Esophagus muscularis mucosa (tissue), 4 donors: ENCODE measurements around the gene ADAMTS3. TPM values are rescaled to one million over a fixed set of nuclear protein-coding genes. Genes with fewer than 3 reads are reported as not detected.

Experiments
- DNase-seq: peaks from one replicate; pipeline ENCODE4 v3.0.0-alpha.2; 2017; ENCODE audit errors: extremely low spot score
- H3K27ac ChIP-seq, 4 donors: fragments of 200-600 bp; sonication (generic); replicated peaks in 1 of 4; 1 replicate in 3 of 4; 2 replicates in 1 of 4; pipeline ENCODE4 v1.5.1; 2016 to 2019; ENCODE audit warnings: mild to moderate bottlenecking in 1 of 4
- H3K27me3 ChIP-seq, 4 donors: fragments of 200-600 bp; sonication (generic); one replicate each; pipeline versions ENCODE4 v1.5.1 to v1.6.0; 2016 to 2019
- H3K36me3 ChIP-seq, 4 donors: fragments of 200-600 bp; sonication (generic); one replicate each; pipeline ENCODE4 v1.5.1; 2016 to 2019
- H3K4me1 ChIP-seq, 4 donors: fragments of 200-600 bp; sonication (generic); one replicate each; pipeline ENCODE4 v1.5.1; 2016 to 2019
- H3K4me3 ChIP-seq, 4 donors: fragments of 200-600 bp; sonication (generic); 1 replicate in 2 of 4; 2 replicates in 2 of 4; pipeline ENCODE4 v1.5.1; 2016 to 2019; ENCODE audit warnings: mild to moderate bottlenecking in 4 of 4, moderate library complexity in 1 of 4
- H3K9me3 ChIP-seq, 4 donors: fragments of 200-600 bp; sonication (generic); 1 replicate in 3 of 4; 2 replicates in 1 of 4; pipeline ENCODE4 v1.5.1; 2016 to 2019
- EP300 ChIP-seq: sonication (generic); formaldehyde crosslinking; IDR thresholded peaks from one replicate; pipeline ENCODE4 v1.6.1; 2017; ENCODE audit warnings: antibody characterized with exemption
- POLR2A ChIP-seq: fragments of 450-650 bp; IDR thresholded peaks from one replicate; pipeline ENCODE4 v1.6.1; 2017; ENCODE audit warnings: antibody characterized with exemption, moderate library complexity, mild to moderate bottlenecking, low read depth
- POLR2AphosphoS5 ChIP-seq, 2 donors: sonication (generic); formaldehyde crosslinking; IDR thresholded peaks; one replicate each; pipeline ENCODE4 v1.6.1; 2017; ENCODE audit warnings: antibody characterized with exemption in 2 of 2
- WGBS: methylation state at CpG from one replicate; pipeline ENCODE4 v1.1.5; 2018; 5-methylcytosine and 5-hydroxymethylcytosine counted together
- intact Hi-C: fragments of 100-400 bp; cut with DNase I; formaldehyde crosslinking; loops from one replicate; pipeline ENCODE4 v1.15.1; 2023
- total RNA-seq, 4 donors: library from RNA; depleted of rRNA; stranded (reverse); fragments of >200 nt; gene quantifications; one replicate each; pipeline versions ENCODE4 v1.1.0 to v1.2.1, GENCODE V29; 2016
- TF ChIP-seq, protein P1 (sequence below), 3 experiments: fragments of 200-600 bp in 2 of 3; fragments of 450-650 bp in 1 of 3; sonication (generic) in 2 of 3; IDR thresholded peaks; one replicate each; pipeline ENCODE4 v1.5.1; 2017 to 2019; ENCODE audit warnings: antibody characterized with exemption in 3 of 3, mild to moderate bottlenecking in 2 of 3, moderate library complexity in 1 of 3

Gene ADAMTS3
- total RNA-seq, 4 donors from 2014 or later = 1.1 to 2.5 (median 1.3) TPM

DNA sequence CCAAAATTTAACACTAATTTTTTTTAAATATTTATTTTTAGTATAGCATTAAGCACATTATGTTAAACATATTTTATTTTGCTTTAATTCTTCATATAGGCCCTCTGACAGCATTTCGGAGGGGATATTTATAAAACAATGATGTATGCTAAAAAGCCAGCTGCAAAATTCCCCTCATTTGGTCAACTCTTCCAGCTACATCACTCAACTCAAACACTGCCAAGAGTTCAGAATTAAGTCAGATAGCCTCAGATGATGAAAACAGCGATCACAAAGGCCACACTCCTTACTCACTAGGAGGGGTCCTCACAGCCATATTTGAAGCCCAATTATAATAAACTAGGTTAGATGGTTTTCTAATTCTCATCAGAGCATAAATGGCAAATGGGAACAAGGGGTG is 146.6 kb downstream of the ADAMTS3 start:
- TF ChIP-seq, protein P1, sequence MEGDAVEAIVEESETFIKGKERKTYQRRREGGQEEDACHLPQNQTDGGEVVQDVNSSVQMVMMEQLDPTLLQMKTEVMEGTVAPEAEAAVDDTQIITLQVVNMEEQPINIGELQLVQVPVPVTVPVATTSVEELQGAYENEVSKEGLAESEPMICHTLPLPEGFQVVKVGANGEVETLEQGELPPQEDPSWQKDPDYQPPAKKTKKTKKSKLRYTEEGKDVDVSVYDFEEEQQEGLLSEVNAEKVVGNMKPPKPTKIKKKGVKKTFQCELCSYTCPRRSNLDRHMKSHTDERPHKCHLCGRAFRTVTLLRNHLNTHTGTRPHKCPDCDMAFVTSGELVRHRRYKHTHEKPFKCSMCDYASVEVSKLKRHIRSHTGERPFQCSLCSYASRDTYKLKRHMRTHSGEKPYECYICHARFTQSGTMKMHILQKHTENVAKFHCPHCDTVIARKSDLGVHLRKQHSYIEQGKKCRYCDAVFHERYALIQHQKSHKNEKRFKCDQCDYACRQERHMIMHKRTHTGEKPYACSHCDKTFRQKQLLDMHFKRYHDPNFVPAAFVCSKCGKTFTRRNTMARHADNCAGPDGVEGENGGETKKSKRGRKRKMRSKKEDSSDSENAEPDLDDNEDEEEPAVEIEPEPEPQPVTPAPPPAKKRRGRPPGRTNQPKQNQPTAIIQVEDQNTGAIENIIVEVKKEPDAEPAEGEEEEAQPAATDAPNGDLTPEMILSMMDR (IDR thresholded peaks at IDR 0.05) = no peak
- TF ChIP-seq POLR2A (no peak), EP300 (no peak), POLR2AphosphoS5 (IDR thresholded peaks at IDR 0.05) (no peak)
- peaks cover 0 to 10% (median 9%) of the 10 kb centered on the region in 4 donors for H3K4me1 ChIP-seq
- H3K4me3 ChIP-seq = no peak overlapping the region
- no peak overlapping the region for H3K27ac ChIP-seq
- no peaks in the 10 kb centered on the region for H3K36me3 ChIP-seq
- no peak for DNase-seq
- intact Hi-C loops = no loop called here
- H3K27me3 ChIP-seq = no peaks in the 10 kb centered on the region
- WGBS = 82% methylated on average over 2 of the region's 2 CpGs
- H3K9me3 ChIP-seq = no peaks in the 10 kb centered on the region

DNA sequence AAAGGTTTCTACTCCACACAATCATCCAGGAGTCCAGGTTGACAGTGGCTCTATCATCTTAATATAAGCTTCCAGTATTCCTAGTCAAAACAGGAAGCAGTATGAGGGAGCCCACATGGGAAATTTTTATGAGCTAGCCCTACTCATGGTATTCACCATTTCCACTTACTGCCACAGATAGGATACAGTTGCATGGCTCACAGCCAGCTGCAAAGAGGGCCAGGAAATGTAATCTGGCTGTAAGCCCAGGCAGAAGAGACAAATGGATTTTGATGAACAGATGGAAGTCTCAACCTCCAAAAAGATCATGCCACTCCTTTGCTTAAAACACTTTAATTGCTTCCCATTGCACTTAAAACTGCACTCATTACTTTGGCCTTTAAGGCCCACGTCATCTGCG is 150.6 kb downstream of the ADAMTS3 start:
- Histone ChIP-seq H3K27me3 (no peaks in the 10 kb centered on the region), H3K9me3 (no peaks in the 10 kb centered on the region), H3K4me1 (peaks cover 0 to 10% (median 9%) of the 10 kb centered on the region in 4 donors), H3K36me3 (no peaks in the 10 kb centered on the region), H3K4me3 (no peak overlapping the region), H3K27ac (no peak overlapping the region)
- TF ChIP-seq POLR2A = no peak
- TF ChIP-seq EP300 = no peak
- no peak for DNase-seq
- WGBS = 43% methylated on average over 2 of the region's 2 CpGs
- intact Hi-C loops = no loop called here

DNA sequence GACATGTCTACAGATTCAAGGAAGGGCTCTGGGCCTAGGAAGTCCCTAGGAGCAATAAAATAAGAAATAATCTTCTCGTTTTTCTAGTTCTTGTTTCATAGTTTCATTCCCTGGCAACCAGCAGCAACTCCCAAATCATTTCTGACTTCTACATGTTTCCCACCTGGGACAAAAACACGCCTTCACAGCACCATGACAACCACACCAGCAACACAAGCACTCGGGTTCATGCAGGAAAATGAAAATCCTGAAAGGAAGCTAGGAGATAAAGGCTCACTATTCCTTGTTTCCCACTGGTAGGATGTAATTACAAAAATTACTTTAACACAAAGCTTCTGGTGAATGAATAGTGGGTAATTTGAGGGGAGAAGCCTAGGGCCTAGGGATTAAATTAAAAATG is 158.9 kb downstream of the ADAMTS3 start:
- Histone ChIP-seq H3K9me3 (no peaks in the 10 kb centered on the region), H3K4me1 (peaks cover 0 to 8% (median 4%) of the 10 kb centered on the region in 4 donors), H3K27me3 (no peaks in the 10 kb centered on the region), H3K4me3 (no peak overlapping the region), H3K36me3 (no peaks in the 10 kb centered on the region), H3K27ac (no peak overlapping the region)
- TF ChIP-seq POLR2AphosphoS5 (IDR thresholded peaks at IDR 0.05) (no peak), POLR2A (no peak), EP300 (no peak)
- TF ChIP-seq, protein P1 (IDR thresholded peaks at IDR 0.05) = no peak
- 22% methylated on average over 3 of the region's 3 CpGs for WGBS
- intact Hi-C loops = no loop called here
- DNase-seq = no peak

DNA sequence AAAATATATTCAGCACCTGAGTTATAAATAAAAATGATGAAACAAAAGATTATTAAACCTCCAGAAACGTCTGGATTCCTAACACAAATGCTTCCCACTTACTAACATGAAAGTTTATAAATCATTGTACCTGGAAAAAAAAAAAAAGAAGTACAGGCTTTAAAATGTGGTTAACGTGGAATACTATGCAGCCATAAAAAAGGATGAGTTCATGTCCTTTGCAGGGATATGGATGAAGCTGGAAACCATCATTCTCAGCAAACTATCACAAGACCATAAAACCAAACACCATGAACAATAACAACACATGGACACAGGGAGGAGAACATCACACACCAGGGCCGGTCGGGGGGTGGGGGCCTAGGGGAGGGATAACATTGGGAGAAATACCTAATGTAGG is 160.5 kb downstream of the ADAMTS3 start:
- H3K27me3 ChIP-seq = no peaks in the 10 kb centered on the region
- WGBS = 78% methylated on average over 4 of the region's 4 CpGs
- no peak overlapping the region for H3K27ac ChIP-seq
- no peaks in the 10 kb centered on the region for H3K9me3 ChIP-seq
- TF ChIP-seq EP300 = no peak
- TF ChIP-seq, protein P1 (IDR thresholded peaks at IDR 0.05) = no peak
- TF ChIP-seq POLR2AphosphoS5 (IDR thresholded peaks at IDR 0.05) = no peak
- TF ChIP-seq POLR2A = no peak
- H3K4me1 ChIP-seq = peaks cover 0 to 8% (median 4%) of the 10 kb centered on the region in 4 donors
- intact Hi-C loops = no loop called here
- no peak for DNase-seq
- no peaks in the 10 kb centered on the region for H3K36me3 ChIP-seq
- H3K4me3 ChIP-seq = no peak overlapping the region

DNA sequence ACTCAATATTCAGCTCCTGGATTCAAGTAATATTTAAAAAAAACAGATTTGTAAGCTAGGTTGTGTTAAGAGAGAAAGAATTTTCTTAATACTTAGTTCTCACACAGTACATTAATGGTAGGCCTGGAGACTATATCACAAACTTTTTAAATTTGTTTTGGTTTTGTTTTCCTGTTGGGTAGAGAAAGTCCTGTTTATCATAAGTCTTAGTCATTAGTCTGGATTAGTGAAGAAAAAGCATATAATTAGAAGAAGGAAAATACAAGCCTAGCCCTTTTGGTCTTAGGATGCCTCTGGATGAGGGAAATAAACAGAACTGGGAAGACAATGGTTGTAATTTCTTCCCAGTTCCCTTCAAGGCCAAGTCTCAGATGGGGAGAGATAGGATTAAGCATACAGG is 163.6 kb downstream of the ADAMTS3 start:
- Histone ChIP-seq H3K36me3 (no peaks in the 10 kb centered on the region), H3K4me1 (peaks cover 0 to 6% (median 3%) of the 10 kb centered on the region in 4 donors), H3K9me3 (no peaks in the 10 kb centered on the region), H3K4me3 (no peak overlapping the region), H3K27ac (no peak overlapping the region), H3K27me3 (no peaks in the 10 kb centered on the region)
- DNase-seq = no peak
- TF ChIP-seq POLR2A = no peak
- TF ChIP-seq, protein P1 (IDR thresholded peaks at IDR 0.05) = no peak
- no peak for TF ChIP-seq POLR2AphosphoS5 (IDR thresholded peaks at IDR 0.05)
- TF ChIP-seq EP300 = no peak
- intact Hi-C loops = no loop called here
